Measurements from ENCODE around the gene RGS16.

- TF ChIP-seq CTCF (IDR thresholded peaks at IDR 0.05): no peak
- TF ChIP-seq POLR2A (IDR thresholded peaks at IDR 0.05): no peak
- no peak for TF ChIP-seq POLR2AphosphoS5 (IDR thresholded peaks at IDR 0.05)
- no peak for TF ChIP-seq EP300 (IDR thresholded peaks at IDR 0.05)
Observed at GRCh38 chr1:182633031-182633430, 28.8 kb upstream of the RGS16 start.
